Type B pancreatic cell (in vitro differentiated cells): ENCODE measurements around the gene ITGB2. TPM values are rescaled to one million over a fixed set of nuclear protein-coding genes. Genes with fewer than 3 reads are reported as not detected.
A peak's percentile ranks its signal among the peaks of the same experiment; 100 is the strongest.

ENCODE experiments used
- DNase-seq: peaks from one replicate; pipeline ENCODE4 v3.0.0; 2021; ENCODE audit warnings: mixed read lengths; ENCODE audit not compliant: unreplicated experiment; ENCODE audit errors: extremely low spot score
- H3K27ac Mint-ChIP-seq: 2 replicates; pipeline ENCODE4 v1.8.0; 2021; ENCODE audit warnings: mild to moderate bottlenecking, mixed read lengths
- H3K27me3 Mint-ChIP-seq: 2 replicates; pipeline ENCODE4 v1.8.0; 2021; ENCODE audit warnings: mixed read lengths
- H3K36me3 Mint-ChIP-seq: 2 replicates; pipeline ENCODE4 v1.8.0; 2021; ENCODE audit warnings: mixed read lengths
- H3K4me1 Mint-ChIP-seq: one replicate; pipeline ENCODE4 v1.8.0; 2021; ENCODE audit warnings: mixed read lengths; ENCODE audit not compliant: unreplicated experiment
- H3K4me3 Mint-ChIP-seq: 2 replicates; pipeline ENCODE4 v1.8.0; 2021; ENCODE audit warnings: mild to moderate bottlenecking, mixed read lengths
- H3K9me3 Mint-ChIP-seq: 2 replicates; pipeline ENCODE4 v1.8.0; 2021; ENCODE audit warnings: mixed read lengths
- CTCF ChIP-seq: fragments of 200-600 bp; sonication (generic); conservative IDR thresholded peaks from 2 replicates; pipeline ENCODE4 v1.5.0; 2021; ENCODE audit warnings: antibody characterized with exemption, mild to moderate bottlenecking
- total RNA-seq: library from RNA; stranded (reverse); gene quantifications from 2 replicates; pipeline ENCODE4 v1.2.1, GENCODE V29; 2021; ENCODE audit warnings: low replicate concordance

ITGB2 gene
- total RNA-seq, 1 donor from 2014 or later: 0.80 TPM

GRCh38 chr21:44867464-44867863 lies 53.2 kb downstream of the ITGB2 start:
- DNase-seq: no peak
- Mint-ChIP-seq H3K27me3 (no peaks in the 10 kb centered on the region), H3K36me3 (peaks cover 8% of the 10 kb centered on the region), H3K4me3 (peak overlapping the region; percentile 24), H3K4me1 (peaks cover 50% of the 10 kb centered on the region), H3K27ac (peak overlapping the region; percentile 62), H3K9me3 (no peaks in the 10 kb centered on the region)
- TF ChIP-seq CTCF: no peak

- peak overlapping the region; percentile 62 for H3K27ac Mint-ChIP-seq
- H3K9me3 Mint-ChIP-seq: no peaks in the 10 kb centered on the region
- peak overlapping the region; percentile 26 for H3K4me3 Mint-ChIP-seq
- H3K27me3 Mint-ChIP-seq: no peaks in the 10 kb centered on the region
- DNase-seq: no peak
- H3K36me3 Mint-ChIP-seq: peaks cover 9% of the 10 kb centered on the region
- H3K4me1 Mint-ChIP-seq: peaks cover 46% of the 10 kb centered on the region
- TF ChIP-seq CTCF: no peak
Measured at GRCh38 chr21:44866780-44867179, 53.9 kb downstream of the ITGB2 start.

- TF ChIP-seq CTCF: no peak
- no peaks in the 10 kb centered on the region for H3K27me3 Mint-ChIP-seq
- peaks cover 38% of the 10 kb centered on the region for H3K4me1 Mint-ChIP-seq
- H3K27ac Mint-ChIP-seq: peak overlapping the region; percentile 47
- DNase-seq: no peak
- no peak overlapping the region for H3K4me3 Mint-ChIP-seq
- peaks cover 11% of the 10 kb centered on the region for H3K36me3 Mint-ChIP-seq
- no peaks in the 10 kb centered on the region for H3K9me3 Mint-ChIP-seq
Measured at GRCh38 chr21:44865561-44866280, 55.0 kb downstream of the ITGB2 start.

GRCh38 chr21:44862869-44863685 lies 57.6 kb downstream of the ITGB2 start:
- no peak overlapping the region for H3K27ac Mint-ChIP-seq
- no peak for TF ChIP-seq CTCF
- DNase-seq: no peak
- no peaks in the 10 kb centered on the region for H3K27me3 Mint-ChIP-seq
- no peak overlapping the region for H3K4me3 Mint-ChIP-seq
- peaks cover 12% of the 10 kb centered on the region for H3K36me3 Mint-ChIP-seq
- H3K4me1 Mint-ChIP-seq: peaks cover 18% of the 10 kb centered on the region
- no peaks in the 10 kb centered on the region for H3K9me3 Mint-ChIP-seq

GRCh38 chr21:44858791-44859190 lies 61.9 kb downstream of the ITGB2 start:
- Mint-ChIP-seq H3K4me1 (no peaks in the 10 kb centered on the region), H3K36me3 (peaks cover 17% of the 10 kb centered on the region)

More at GRCh38 chr21:44858791-44859190, 61.9 kb downstream of the ITGB2 start:
- Mint-ChIP-seq H3K4me3 (no peak overlapping the region), H3K9me3 (no peaks in the 10 kb centered on the region), H3K27ac (peak overlapping the region; percentile 67), H3K27me3 (no peaks in the 10 kb centered on the region)
- no peak for DNase-seq
- no peak for TF ChIP-seq CTCF
